Stimulated activated CD4-positive, alpha-beta T cell treated with anti-CD3 and anti-CD28 coated beads, Interleukin-15, amount 100 ng/mL, for 1 hour (primary cell): ENCODE measurements around the gene ITPK1.

Experiments used
- DNase-seq, 2 donors: peaks; one replicate each; pipeline ENCODE4 v3.0.0-alpha.2; 2020; ENCODE audit warnings: low read depth in 1 of 2, low spot score in 1 of 2

Gene ITPK1

DNA sequence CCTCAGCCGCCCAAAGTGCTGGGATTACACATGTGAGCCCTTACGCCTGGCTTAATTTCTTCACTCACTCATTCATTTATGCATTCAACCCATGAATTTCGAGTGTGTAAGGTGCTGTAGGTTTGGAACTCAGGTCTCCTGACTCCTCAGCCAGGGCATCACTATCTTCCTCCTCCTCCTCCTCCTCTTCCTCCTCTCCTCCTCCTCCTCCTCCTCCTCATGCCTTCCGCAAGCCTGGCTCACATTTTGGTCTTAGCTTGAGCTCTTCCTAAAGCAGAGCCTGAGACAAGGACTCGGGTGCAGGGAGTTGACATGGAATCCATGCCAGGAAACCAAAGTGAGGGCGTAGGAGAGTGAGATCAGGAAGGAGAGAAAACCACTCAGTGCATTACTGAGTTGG is 213.5 kb downstream of the ITPK1 start:
- no peak for DNase-seq

DNA sequence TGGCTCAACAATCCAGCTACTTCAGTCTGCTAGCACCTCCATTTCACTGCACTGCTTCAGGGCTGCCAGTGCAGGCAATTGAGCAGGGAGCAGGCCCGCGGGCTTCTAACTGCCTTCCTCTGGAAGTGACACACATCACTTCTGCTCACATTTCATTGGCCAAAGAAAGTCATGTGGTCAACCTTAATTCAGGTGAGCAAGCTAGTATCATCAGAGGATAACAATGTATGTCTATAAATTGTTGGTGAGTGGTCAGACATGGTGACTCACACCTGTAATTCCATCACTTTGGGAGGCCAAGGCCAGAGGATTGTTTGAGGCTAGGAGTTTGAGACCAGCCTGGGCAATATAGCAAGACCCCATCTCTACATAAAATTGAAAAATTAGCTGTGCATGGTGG is 215.1 kb downstream of the ITPK1 start:
- DNase-seq, result no peak

DNA sequence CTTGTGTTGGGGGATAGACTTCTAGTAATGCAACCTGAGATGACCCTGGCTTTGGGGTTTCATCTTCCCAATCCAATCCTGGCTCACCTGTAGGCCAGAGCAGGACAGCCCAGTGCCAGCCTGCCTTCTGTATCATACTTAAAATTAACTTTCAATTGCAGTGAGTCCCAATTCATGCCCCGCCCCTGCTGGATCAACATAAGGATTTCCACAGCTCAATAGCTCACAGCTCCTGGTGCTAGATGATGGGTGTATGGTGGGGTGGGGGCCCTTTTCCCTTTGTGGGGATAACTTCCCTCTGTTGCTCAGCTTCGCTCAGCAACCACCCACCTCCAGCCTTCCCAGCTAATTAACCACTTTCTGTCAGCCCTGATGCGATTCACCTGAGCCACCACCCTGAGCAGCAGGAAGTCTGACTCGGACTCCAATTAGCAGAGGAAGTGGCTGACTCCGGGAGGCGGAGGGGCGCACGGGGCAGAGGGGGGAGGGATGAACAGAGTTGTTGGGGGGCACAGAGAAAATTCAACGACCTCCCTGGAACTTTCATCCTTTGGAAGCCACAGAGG is 217.1 kb downstream of the ITPK1 start:
- DNase-seq, result no peak

DNA sequence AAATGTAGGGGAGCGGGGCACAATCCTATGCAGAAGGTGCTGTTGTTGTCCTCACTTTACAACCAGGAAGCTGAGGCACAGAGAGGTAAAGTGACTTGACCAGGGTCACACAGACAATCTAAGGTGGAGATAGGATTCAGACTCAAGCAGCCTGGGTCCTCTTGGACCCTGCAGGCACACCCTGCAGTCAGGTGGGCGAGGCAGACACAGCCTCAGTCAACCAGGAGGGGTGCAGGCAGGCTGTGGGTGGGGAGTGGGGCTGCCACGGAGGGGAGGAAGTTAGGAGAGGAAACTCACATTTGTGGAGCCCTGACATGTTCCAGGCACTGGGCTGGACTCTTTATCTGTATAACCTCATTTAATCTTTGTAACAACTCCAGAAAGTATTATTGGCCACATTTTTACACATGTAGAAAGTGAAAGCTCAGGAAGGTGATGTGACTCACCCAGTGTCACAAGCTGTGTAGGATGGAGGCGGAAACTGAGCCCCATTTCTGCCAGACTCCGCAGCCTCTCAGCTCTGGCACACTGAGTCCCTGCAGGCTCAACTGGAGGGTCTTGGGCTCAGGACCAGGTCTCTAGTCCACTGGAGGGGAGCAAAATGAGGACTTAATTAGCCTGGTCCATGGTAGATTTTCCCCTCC is 217.7 kb downstream of the ITPK1 start:
- DNase-seq, result no peak

DNA sequence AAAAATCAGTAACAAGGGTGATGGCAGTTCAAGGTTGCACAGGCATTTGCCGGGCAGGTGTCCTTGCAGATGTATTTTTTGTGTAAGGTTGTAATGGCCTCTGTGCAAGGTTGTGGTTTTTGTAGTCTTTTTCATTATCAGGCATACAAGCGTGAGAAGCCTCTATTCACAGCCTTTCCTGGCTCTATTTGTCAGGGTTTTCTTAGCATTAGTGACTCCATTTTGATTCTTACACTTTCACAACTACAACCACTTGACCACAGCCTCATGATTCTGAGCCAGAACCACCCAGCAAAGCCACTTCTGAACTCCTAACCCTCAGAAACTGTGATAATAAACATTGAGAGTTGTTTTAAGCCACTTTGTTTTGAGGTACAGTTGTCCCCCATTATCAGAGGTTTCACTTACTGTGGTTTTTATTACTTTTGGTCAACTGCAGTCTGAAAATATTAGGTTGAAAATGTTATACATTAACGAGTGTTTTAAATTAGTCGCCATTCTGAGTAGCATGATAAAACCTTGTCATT is 220.3 kb downstream of the ITPK1 start:
- no peak for DNase-seq

DNA sequence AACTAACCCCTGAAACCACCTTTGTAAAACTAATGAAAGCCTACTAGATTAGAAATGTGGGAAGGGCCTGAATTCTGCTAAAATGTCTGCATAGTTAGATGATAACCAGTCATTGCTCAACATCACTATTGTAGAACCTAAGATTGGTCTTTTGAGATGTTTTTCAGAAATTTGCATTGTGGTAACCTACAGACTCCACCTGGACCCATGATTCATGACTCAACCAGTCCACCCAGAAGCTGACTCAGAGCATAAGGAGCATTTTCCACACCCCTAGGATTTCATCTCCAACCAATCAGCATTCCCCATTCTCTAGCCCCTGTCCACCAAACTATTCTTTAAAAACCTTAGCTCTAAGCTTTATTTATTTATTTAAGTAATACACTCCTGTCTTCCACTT is 223.1 kb downstream of the ITPK1 start:
- no peak for DNase-seq

DNA sequence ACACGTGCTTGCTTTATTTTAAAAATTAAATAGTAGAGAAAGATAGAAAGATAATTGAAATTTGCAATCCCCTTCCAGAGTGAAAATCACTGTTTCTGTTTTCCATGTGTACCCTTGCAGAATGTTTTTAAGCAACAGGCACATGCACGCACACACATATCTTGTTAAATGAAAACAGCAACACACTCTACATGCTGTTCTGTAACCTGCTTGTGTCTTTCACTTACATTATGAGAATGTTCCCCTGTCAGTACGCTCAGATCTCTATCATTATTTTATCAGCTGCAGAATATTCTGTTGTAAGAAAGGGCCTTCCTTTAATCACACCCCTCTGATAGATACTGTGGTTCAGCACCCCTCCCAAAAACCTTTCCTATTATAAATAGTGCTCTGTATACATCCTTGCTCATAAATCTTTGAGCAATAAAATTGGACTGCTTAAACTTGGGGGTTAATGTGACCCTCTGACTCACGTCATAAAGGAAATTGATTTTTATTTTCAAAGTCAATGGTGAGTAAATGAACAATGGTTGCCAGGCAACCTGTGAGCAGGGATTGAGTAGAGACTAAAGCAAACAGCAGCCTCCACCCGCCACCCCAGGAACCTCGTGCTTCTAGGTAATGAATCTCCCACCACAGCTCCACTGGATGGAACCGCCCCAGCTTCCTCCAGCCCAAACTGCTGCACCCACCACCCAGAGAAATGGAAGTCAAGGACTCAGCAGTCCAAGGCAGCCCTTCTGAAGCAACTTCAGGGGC is 224.7 kb downstream of the ITPK1 start:
- DNase-seq, result no peak

DNA sequence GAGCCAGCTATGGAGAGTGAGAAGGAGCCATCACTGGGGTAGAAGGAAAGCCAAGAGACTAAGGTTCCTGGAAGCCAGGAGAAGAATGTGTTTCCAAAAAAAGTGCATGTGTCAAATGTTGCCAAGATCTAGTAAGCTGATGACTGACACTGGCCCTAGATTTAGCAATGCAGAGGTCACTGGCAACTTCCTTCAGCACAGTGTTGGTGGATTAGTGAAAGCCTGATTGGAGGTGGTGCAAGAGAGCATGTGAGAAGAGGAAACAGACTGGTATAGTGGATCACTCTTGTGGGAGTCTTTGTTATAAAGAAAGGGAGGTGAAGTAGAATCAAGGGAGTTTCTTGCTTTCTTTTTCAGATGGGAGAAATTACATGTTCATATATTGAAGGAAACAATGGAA is 226.8 kb downstream of the ITPK1 start:
- DNase-seq, result no peak

DNA sequence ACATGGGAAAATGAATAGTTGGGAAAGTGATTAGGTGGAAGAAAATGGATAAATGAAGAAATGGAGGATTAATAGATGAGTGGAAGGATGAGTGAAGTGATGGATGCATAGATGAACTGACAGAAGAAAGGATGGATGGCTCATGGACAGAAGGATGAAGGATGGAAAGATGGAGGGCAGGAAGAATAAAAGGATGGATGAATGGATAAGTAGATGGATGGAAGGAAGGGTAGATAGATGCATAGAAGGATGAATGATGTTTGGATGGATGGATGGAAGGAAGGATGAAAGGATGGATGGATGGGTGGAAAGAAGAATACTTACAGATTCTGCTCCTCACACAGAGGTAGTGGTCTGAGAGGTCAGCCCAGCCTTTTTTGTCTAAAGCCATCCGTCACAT is 228.6 kb downstream of the ITPK1 start:
- DNase-seq, result no peak
